Esophagus muscularis mucosa (tissue), 4 donors: ENCODE results near the gene PGK1. TPM values are rescaled to one million over a fixed set of nuclear protein-coding genes. Genes with fewer than 3 reads are reported as not detected.
"Not testable (repeated sequence)": the region's sequence is repeated elsewhere in the genome, so short reads cannot be mapped to it uniquely, and the experiment has no call there.

Source experiments
- DNase-seq: peaks from one replicate; pipeline ENCODE4 v3.0.0-alpha.2; 2017; ENCODE audit errors: extremely low spot score
- H3K27ac ChIP-seq, 4 donors: fragments of 200-600 bp; sonication (generic); replicated peaks in 1 of 4; 1 replicate in 3 of 4; 2 replicates in 1 of 4; pipeline ENCODE4 v1.5.1; 2016 to 2019; ENCODE audit warnings: mild to moderate bottlenecking in 1 of 4
- H3K27me3 ChIP-seq, 4 donors: fragments of 200-600 bp; sonication (generic); one replicate each; pipeline versions ENCODE4 v1.5.1 to v1.6.0; 2016 to 2019
- H3K36me3 ChIP-seq, 4 donors: fragments of 200-600 bp; sonication (generic); one replicate each; pipeline ENCODE4 v1.5.1; 2016 to 2019
- H3K4me1 ChIP-seq, 4 donors: fragments of 200-600 bp; sonication (generic); one replicate each; pipeline ENCODE4 v1.5.1; 2016 to 2019
- H3K4me3 ChIP-seq, 4 donors: fragments of 200-600 bp; sonication (generic); 1 replicate in 2 of 4; 2 replicates in 2 of 4; pipeline ENCODE4 v1.5.1; 2016 to 2019; ENCODE audit warnings: mild to moderate bottlenecking in 4 of 4, moderate library complexity in 1 of 4
- H3K9me3 ChIP-seq, 4 donors: fragments of 200-600 bp; sonication (generic); 1 replicate in 3 of 4; 2 replicates in 1 of 4; pipeline ENCODE4 v1.5.1; 2016 to 2019
- CTCF ChIP-seq, 3 experiments: fragments of 200-600 bp in 2 of 3; fragments of 450-650 bp in 1 of 3; sonication (generic) in 2 of 3; IDR thresholded peaks; one replicate each; pipeline ENCODE4 v1.5.1; 2017 to 2019; ENCODE audit warnings: antibody characterized with exemption in 3 of 3, mild to moderate bottlenecking in 2 of 3, moderate library complexity in 1 of 3
- EP300 ChIP-seq: sonication (generic); formaldehyde crosslinking; IDR thresholded peaks from one replicate; pipeline ENCODE4 v1.6.1; 2017; ENCODE audit warnings: antibody characterized with exemption
- POLR2A ChIP-seq: fragments of 450-650 bp; IDR thresholded peaks from one replicate; pipeline ENCODE4 v1.6.1; 2017; ENCODE audit warnings: antibody characterized with exemption, moderate library complexity, mild to moderate bottlenecking, low read depth
- POLR2AphosphoS5 ChIP-seq, 2 donors: sonication (generic); formaldehyde crosslinking; IDR thresholded peaks; one replicate each; pipeline ENCODE4 v1.6.1; 2017; ENCODE audit warnings: antibody characterized with exemption in 2 of 2
- WGBS: methylation state at CpG from one replicate; pipeline ENCODE4 v1.1.5; 2018; 5-methylcytosine and 5-hydroxymethylcytosine counted together
- intact Hi-C: fragments of 100-400 bp; cut with DNase I; formaldehyde crosslinking; loops from one replicate; pipeline ENCODE4 v1.15.1; 2023
- total RNA-seq, 4 donors: library from RNA; depleted of rRNA; stranded (reverse); fragments of >200 nt; gene quantifications; one replicate each; pipeline versions ENCODE4 v1.1.0 to v1.2.1, GENCODE V29; 2016

The PGK1 gene
- total RNA-seq, 4 donors from 2014 or later, result 187 to 236 (median 229) TPM

GRCh38 chrX:78071331-78071730, 32.7 kb upstream of the PGK1 start:
- DNase-seq, result no peak
- Histone ChIP-seq H3K27me3 (no peaks in the 10 kb centered on the region), H3K27ac (no peak overlapping the region), H3K4me1 (no peaks in the 10 kb centered on the region), H3K36me3 (no peaks in the 10 kb centered on the region), H3K4me3 (no peak overlapping the region), H3K9me3 (peaks cover 0 to 8% (median 0%) of the 10 kb centered on the region in 4 donors)
- 68% methylated on average over 3 of the region's 3 CpGs for WGBS
- no peak for TF ChIP-seq POLR2AphosphoS5 (IDR thresholded peaks at IDR 0.05)
- no peak for TF ChIP-seq EP300
- no peak for TF ChIP-seq CTCF (IDR thresholded peaks at IDR 0.05)
- no peak for TF ChIP-seq POLR2A
- intact Hi-C loops, result no loop called here

- H3K36me3 ChIP-seq, H3K9me3 ChIP-seq, H3K27ac ChIP-seq, H3K27me3 ChIP-seq, H3K4me3 ChIP-seq, H3K4me1 ChIP-seq, intact Hi-C loops, DNase-seq: not testable (repeated sequence)
- 88% methylated on average over 14 of the region's 14 CpGs for WGBS
Observed at GRCh38 chrX:78073147-78074077, 30.6 kb upstream of the PGK1 start.

- H3K9me3 ChIP-seq, result peaks cover 0 to 8% (median 0%) of the 10 kb centered on the region in 4 donors
- intact Hi-C loops, result no loop called here
- no peak for DNase-seq
- TF ChIP-seq POLR2AphosphoS5 (IDR thresholded peaks at IDR 0.05), result no peak
- TF ChIP-seq EP300, result no peak
- TF ChIP-seq POLR2A, result no peak
- TF ChIP-seq CTCF (IDR thresholded peaks at IDR 0.05), result no peak
- no peak overlapping the region for H3K4me3 ChIP-seq
- no peaks in the 10 kb centered on the region for H3K4me1 ChIP-seq
- H3K36me3 ChIP-seq, result no peaks in the 10 kb centered on the region
- no peaks in the 10 kb centered on the region for H3K27me3 ChIP-seq
- H3K27ac ChIP-seq, result no peak overlapping the region
Observed at GRCh38 chrX:78074088-78074487, 30.0 kb upstream of the PGK1 start.

- no peak for DNase-seq
- TF ChIP-seq POLR2A, result no peak
- H3K9me3 ChIP-seq, result peaks cover 0 to 8% (median 0%) of the 10 kb centered on the region in 4 donors
- intact Hi-C loops, result no loop called here
- no peaks in the 10 kb centered on the region for H3K27me3 ChIP-seq
- H3K27ac ChIP-seq, result no peak overlapping the region
- H3K4me1 ChIP-seq, result no peaks in the 10 kb centered on the region
- no peaks in the 10 kb centered on the region for H3K36me3 ChIP-seq
- no peak overlapping the region for H3K4me3 ChIP-seq
- WGBS, result 81% methylated on average over 5 of the region's 5 CpGs
Observed at GRCh38 chrX:78075787-78076389, 28.2 kb upstream of the PGK1 start.

GRCh38 chrX:78081413-78081812, 22.6 kb upstream of the PGK1 start:
- H3K36me3 ChIP-seq, H3K9me3 ChIP-seq, H3K27me3 ChIP-seq, H3K27ac ChIP-seq, intact Hi-C loops, H3K4me1 ChIP-seq, DNase-seq, H3K4me3 ChIP-seq: not testable (repeated sequence)
- WGBS, result 79% methylated on average over 6 of the region's 6 CpGs

- TF ChIP-seq POLR2A, result no peak
- TF ChIP-seq CTCF (IDR thresholded peaks at IDR 0.05), result peak; percentile 29 to 42 (median 38)
- no peak for DNase-seq
- intact Hi-C loops, result no loop called here
- Histone ChIP-seq H3K9me3 (no peaks in the 10 kb centered on the region), H3K27me3 (no peaks in the 10 kb centered on the region), H3K4me3 (no peak overlapping the region), H3K4me1 (no peaks in the 10 kb centered on the region), H3K27ac (no peak overlapping the region), H3K36me3 (no peaks in the 10 kb centered on the region)
- WGBS, result 25% methylated on average over 2 of the region's 2 CpGs
Observed at GRCh38 chrX:78092296-78092695, 11.8 kb upstream of the PGK1 start.
